ENCODE data around the gene GRIP2.

The GRIP2 gene

DNA sequence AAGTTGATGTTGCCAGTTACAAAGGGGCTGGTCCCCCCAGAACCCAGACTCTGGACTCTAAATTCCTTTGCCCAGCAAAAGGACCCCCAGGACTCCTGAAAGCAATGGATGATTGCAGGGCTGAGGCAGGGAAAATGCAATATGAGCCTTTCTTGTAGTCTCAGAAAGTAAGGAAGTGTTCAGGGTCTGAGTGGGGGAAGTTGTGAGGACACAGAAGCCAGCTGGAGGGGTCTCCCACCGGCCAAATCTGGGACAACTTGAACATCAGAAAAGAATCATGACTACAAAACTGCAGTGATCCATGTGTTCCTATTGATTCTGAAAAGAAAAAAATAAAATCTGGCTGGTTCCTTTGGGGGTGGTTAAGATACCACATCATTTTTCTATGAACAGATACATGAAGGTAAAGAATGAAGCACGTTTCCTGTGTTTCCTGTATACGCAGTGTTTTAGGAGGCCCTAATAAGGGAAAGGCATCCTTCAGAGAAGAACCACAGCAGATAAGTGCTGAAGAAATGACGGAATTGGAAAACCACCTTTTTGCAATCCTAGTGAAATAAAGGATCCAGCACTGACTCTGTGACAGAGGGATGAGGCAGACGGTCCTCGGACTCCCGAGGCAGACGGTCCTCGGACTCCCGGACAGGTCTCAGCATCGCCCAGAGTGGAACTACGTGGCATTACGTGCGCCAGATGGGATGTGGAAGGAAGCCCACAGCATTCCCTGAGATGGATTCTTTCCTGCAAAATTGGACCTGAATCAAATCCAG lies 22.2 kb upstream of the GRIP2 start (continued):
- TF ChIP-seq SNAI2 (CRISPR knock-in tag; IDR thresholded peaks at IDR 0.05) (no peak), CSRNP3 (CRISPR knock-in tag; IDR thresholded peaks at IDR 0.05) (no peak), BACH2 (CRISPR knock-in tag; IDR thresholded peaks at IDR 0.05; ENCODE audit: borderline replicate concordance) (no peak)

- peak; percentile 54; the same call in 2 of the 3 replicates for ATAC-seq
- TF ChIP-seq ESRRG (CRISPR knock-in tag; IDR thresholded peaks at IDR 0.05) (no peak), ZNF8 (CRISPR knock-in tag; IDR thresholded peaks at IDR 0.05) (no peak), RARB (CRISPR knock-in tag; IDR thresholded peaks at IDR 0.05) (no peak), CSDC2 (CRISPR knock-in tag; IDR thresholded peaks at IDR 0.05) (no peak), ARNTL (CRISPR knock-in tag; IDR thresholded peaks at IDR 0.05; ENCODE audit: borderline replicate concordance, low read depth) (no peak), PPARA (CRISPR knock-in tag; IDR thresholded peaks at IDR 0.05; ENCODE audit: borderline replicate concordance) (no peak), ZFP3 (CRISPR knock-in tag; IDR thresholded peaks at IDR 0.05) (no peak), SNAI2 (CRISPR knock-in tag; IDR thresholded peaks at IDR 0.05) (no peak)
- TF ChIP-seq, protein P1, sequence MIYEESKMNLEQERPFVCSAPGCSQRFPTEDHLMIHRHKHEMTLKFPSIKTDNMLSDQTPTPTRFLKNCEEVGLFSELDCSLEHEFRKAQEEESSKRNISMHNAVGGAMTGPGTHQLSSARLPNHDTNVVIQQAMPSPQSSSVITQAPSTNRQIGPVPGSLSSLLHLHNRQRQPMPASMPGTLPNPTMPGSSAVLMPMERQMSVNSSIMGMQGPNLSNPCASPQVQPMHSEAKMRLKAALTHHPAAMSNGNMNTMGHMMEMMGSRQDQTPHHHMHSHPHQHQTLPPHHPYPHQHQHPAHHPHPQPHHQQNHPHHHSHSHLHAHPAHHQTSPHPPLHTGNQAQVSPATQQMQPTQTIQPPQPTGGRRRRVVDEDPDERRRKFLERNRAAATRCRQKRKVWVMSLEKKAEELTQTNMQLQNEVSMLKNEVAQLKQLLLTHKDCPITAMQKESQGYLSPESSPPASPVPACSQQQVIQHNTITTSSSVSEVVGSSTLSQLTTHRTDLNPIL (CRISPR knock-in tag; IDR thresholded peaks at IDR 0.05; ENCODE audit: low read depth): no peak
Observed at GRCh38 chr3:14561051-14561960, 21.2 kb upstream of the GRIP2 start.

DNA sequence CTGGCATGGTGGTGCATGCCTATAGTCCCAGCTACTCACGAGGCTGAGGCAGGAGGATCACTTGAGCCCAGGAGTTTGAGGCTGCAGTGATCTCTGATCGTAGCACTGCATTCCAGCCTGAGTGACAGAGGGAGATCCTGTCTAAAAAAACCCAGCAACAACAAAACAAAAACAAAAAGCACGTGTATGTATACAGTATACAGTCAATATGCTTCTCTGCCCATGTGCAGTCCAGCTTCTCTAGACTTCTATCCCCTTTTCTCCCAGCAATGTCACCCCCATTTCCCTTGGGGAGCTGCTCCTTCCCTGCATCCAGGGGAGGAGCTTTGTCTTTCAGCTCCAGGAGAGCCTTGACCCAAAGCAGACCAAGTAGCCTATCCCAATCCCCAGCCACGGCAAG lies 20.0 kb upstream of the GRIP2 start:
- no peak for ATAC-seq
- TF ChIP-seq ZFP30 (CRISPR knock-in tag; IDR thresholded peaks at IDR 0.05): no peak
- no peak for TF ChIP-seq CSRNP3 (CRISPR knock-in tag; IDR thresholded peaks at IDR 0.05)
- no peak for TF ChIP-seq ZNF70 (CRISPR knock-in tag; IDR thresholded peaks at IDR 0.05)
- TF ChIP-seq ISL1 (CRISPR knock-in tag; IDR thresholded peaks at IDR 0.05): no peak
- no peak for TF ChIP-seq OSR1 (CRISPR knock-in tag; IDR thresholded peaks at IDR 0.05)
- TF ChIP-seq TOX (CRISPR knock-in tag; IDR thresholded peaks at IDR 0.05; ENCODE audit: borderline replicate concordance): no peak
- TF ChIP-seq TSHZ2 (CRISPR knock-in tag; IDR thresholded peaks at IDR 0.05): no peak
- TF ChIP-seq ESRRG (CRISPR knock-in tag; IDR thresholded peaks at IDR 0.05): no peak
- no peak for TF ChIP-seq TCF4 (CRISPR knock-in tag; IDR thresholded peaks at IDR 0.05; ENCODE audit: borderline replicate concordance)
- no peak for TF ChIP-seq POU6F1 (CRISPR knock-in tag; IDR thresholded peaks at IDR 0.05; ENCODE audit: borderline replicate concordance, low read depth)
- TF ChIP-seq CSDC2 (CRISPR knock-in tag; IDR thresholded peaks at IDR 0.05): no peak
- no peak for TF ChIP-seq PATZ1 (CRISPR knock-in tag; IDR thresholded peaks at IDR 0.05; ENCODE audit: borderline replicate concordance)
- TF ChIP-seq, protein P1 (CRISPR knock-in tag; IDR thresholded peaks at IDR 0.05; ENCODE audit: low read depth): no peak
- no peak for TF ChIP-seq ZNF565 (CRISPR knock-in tag; conservative IDR thresholded peaks at IDR 0.05; ENCODE audit: low read depth)
- TF ChIP-seq GLIS3 (CRISPR knock-in tag; IDR thresholded peaks at IDR 0.05): no peak
- no peak for TF ChIP-seq ARNTL (CRISPR knock-in tag; IDR thresholded peaks at IDR 0.05; ENCODE audit: borderline replicate concordance, low read depth)
- no peak for TF ChIP-seq ZNF8 (CRISPR knock-in tag; IDR thresholded peaks at IDR 0.05)
- TF ChIP-seq SNAI2 (CRISPR knock-in tag; IDR thresholded peaks at IDR 0.05): no peak
- no peak for TF ChIP-seq PPARA (CRISPR knock-in tag; IDR thresholded peaks at IDR 0.05; ENCODE audit: borderline replicate concordance)
